ENCODE measurements around the gene ADAMTSL3. TPM values are rescaled to one million over a fixed set of nuclear protein-coding genes. Genes with fewer than 3 reads are reported as not detected.

The ADAMTSL3 gene
- total RNA-seq, 1 donor from 2014 or later: 0.67 TPM

DNA sequence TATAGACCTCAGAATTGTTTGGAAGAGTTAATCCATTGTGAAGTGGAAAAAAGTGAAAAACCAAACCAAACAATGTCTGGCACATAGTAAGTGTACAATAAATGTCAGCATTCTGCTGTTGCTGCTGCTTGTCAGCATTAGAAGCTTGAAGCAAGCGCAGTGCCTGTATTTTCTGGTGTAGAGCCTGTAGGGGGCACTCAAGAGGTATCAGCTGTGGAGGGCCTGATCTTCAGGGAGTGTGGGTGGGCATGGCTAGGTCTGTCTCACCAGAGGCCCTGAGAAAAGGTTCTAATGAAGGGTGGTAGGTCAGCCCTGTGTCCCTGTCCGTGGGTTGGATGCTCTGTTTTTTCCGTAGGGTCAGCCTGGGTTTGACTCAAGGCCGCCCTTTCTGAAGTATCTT lies 3.6 kb downstream of the ADAMTSL3 start:
- Histone ChIP-seq H3K4me3 (ENCODE audit: low read depth, low read length) (no peak overlapping the region), H3K27me3 (ENCODE audit: control insufficient read depth, insufficient read depth, low read length) (peaks cover 11% of the 10 kb centered on the region), H3K36me3 (ENCODE audit: control insufficient read depth, insufficient read depth, low read length) (no peaks in the 10 kb centered on the region)
- no peak for DNase-seq (ENCODE audit: low read depth)
- TF ChIP-seq, protein P1, sequence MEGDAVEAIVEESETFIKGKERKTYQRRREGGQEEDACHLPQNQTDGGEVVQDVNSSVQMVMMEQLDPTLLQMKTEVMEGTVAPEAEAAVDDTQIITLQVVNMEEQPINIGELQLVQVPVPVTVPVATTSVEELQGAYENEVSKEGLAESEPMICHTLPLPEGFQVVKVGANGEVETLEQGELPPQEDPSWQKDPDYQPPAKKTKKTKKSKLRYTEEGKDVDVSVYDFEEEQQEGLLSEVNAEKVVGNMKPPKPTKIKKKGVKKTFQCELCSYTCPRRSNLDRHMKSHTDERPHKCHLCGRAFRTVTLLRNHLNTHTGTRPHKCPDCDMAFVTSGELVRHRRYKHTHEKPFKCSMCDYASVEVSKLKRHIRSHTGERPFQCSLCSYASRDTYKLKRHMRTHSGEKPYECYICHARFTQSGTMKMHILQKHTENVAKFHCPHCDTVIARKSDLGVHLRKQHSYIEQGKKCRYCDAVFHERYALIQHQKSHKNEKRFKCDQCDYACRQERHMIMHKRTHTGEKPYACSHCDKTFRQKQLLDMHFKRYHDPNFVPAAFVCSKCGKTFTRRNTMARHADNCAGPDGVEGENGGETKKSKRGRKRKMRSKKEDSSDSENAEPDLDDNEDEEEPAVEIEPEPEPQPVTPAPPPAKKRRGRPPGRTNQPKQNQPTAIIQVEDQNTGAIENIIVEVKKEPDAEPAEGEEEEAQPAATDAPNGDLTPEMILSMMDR (IDR thresholded peaks at IDR 0.05; ENCODE audit: insufficient read depth, low read length, poor library complexity, severe bottlenecking): peak; percentile 37

DNA sequence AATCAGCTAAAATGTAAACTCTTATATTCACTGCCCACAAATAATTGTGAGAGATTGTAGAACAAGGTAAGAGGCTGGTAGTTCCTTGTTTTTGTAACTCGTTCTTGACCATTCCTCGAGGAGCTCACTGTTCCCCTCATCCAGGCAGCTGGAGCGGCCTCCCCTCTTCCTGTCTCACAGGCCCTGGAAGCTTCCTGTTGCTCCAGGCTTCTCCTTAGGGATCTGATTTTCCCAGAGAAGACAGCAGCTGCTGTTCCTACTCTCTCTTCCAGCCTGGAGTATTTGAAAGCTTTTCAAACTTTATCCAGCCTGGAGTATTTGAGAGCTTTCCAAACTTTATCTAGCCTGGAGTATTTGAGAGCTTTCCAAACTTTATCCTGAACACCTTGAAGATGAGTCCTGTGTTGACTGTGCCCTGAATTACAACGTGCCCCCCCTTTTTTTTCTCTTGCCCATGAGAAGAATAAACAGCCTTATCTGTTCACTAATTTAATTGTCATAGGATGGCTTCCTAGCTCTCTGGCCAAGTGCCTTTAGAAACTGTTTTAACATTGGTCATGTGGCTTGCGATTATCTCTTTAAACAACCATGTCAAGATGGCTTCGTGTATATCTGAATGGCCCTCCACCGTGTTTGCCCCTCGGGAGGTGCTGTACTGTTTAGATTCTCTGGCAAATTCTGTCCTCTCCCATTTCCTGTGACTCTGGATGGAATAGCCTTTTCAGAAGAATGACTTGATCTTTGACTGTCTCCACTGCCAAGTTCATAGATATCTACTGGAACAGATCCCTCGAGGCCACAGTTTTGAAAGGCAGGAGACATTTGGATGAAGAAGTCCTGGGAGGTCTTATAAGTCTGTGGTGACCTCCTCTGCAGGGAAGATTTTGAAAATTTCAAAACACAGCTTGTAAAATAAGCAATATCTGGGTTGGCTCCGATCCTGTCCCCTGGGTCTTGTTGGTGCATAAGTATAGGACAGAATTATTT lies 4.8 kb downstream of the ADAMTSL3 start:
- no peaks in the 10 kb centered on the region for H3K36me3 ChIP-seq (ENCODE audit: control insufficient read depth, insufficient read depth, low read length)
- no peak for DNase-seq (ENCODE audit: low read depth)
- TF ChIP-seq, protein P1 (IDR thresholded peaks at IDR 0.05; ENCODE audit: insufficient read depth, low read length, poor library complexity, severe bottlenecking): no peak
- no peak overlapping the region for H3K4me3 ChIP-seq (ENCODE audit: low read depth, low read length)
- H3K27me3 ChIP-seq (ENCODE audit: control insufficient read depth, insufficient read depth, low read length): peaks cover 7% of the 10 kb centered on the region

DNA sequence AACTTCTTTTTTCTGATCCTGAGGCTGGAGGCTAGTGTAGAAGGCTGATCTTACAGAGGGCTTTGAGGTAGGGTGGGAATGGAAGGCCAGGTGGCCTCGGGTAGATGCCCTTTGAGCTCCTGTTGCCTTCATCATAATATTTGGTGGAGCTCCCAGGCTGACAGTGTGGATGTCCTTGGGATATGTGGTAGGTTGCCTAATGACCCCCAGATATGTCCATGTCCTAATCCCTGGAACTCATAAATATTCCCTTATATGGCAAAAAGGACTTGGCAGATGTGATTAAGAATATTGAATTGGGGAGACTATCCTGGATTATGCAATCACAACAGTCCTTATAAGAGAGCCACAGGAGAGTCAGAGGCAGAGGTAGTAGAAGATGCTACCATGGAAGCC lies 5.5 kb downstream of the ADAMTSL3 start:
- H3K27me3 ChIP-seq (ENCODE audit: control insufficient read depth, insufficient read depth, low read length): peaks cover 4% of the 10 kb centered on the region
- no peak for DNase-seq (ENCODE audit: low read depth)
- H3K4me3 ChIP-seq (ENCODE audit: low read depth, low read length): no peak overlapping the region
- no peaks in the 10 kb centered on the region for H3K36me3 ChIP-seq (ENCODE audit: control insufficient read depth, insufficient read depth, low read length)
- TF ChIP-seq, protein P1 (IDR thresholded peaks at IDR 0.05; ENCODE audit: insufficient read depth, low read length, poor library complexity, severe bottlenecking): no peak

DNA sequence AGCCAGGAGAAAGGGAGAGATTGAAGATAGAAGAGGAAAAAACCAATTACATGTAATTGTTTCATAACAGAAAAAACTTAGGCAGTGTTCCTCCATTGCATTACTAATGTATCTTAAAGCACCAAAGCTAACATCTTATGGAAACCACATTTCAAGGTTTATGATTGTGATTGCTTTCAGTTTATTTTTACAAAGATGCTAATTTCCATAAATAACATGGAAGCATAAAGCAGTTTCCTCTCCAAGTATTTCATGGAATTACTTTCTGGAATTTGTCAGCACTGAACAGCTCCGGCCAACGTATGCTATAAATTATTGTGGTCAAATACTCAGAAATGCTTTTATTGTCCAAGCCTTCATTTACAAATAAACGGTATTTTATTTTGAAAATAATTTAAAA lies 11.6 kb downstream of the ADAMTSL3 start:
- TF ChIP-seq, protein P1 (IDR thresholded peaks at IDR 0.05; ENCODE audit: insufficient read depth, low read length, poor library complexity, severe bottlenecking): no peak
- Histone ChIP-seq H3K4me3 (ENCODE audit: low read depth, low read length) (no peak overlapping the region), H3K27me3 (ENCODE audit: control insufficient read depth, insufficient read depth, low read length) (no peaks in the 10 kb centered on the region), H3K36me3 (ENCODE audit: control insufficient read depth, insufficient read depth, low read length) (no peaks in the 10 kb centered on the region)
- DNase-seq (ENCODE audit: low read depth): no peak

DNA sequence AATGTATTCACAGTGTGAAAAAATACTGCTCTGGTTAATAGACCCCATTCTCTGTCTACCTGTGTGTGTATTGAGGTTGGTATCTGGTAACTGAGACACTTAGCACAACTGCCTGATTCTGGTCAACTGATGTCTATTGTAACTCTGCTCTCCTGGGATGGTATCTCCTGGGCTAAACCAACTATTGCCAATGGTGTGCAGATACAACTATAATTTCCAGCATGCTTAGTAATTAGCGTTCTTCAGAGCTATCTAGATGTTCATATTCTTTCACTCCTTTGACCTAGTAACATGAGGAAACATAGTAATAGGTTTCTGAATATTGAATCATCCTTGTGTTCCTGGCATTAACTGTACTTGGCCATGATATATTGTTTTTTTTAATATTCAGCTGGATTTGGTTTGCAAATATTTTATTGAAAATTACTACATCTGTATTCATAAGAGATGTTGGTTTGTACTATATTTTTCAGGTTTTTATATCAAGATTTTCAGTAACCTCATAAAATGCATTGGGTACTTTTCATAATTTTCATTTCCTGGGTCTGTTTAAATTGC lies 16.8 kb downstream of the ADAMTSL3 start:
- no peak for DNase-seq (ENCODE audit: low read depth)
- Histone ChIP-seq H3K4me3 (ENCODE audit: low read depth, low read length) (no peak overlapping the region), H3K27me3 (ENCODE audit: control insufficient read depth, insufficient read depth, low read length) (no peaks in the 10 kb centered on the region), H3K36me3 (ENCODE audit: control insufficient read depth, insufficient read depth, low read length) (no peaks in the 10 kb centered on the region)
- TF ChIP-seq, protein P1 (IDR thresholded peaks at IDR 0.05; ENCODE audit: insufficient read depth, low read length, poor library complexity, severe bottlenecking): no peak
